PC-9 (cell line): ENCODE data around the gene PRLR.

ENCODE experiments used
- CTCF ChIP-seq: fragments of 200-600 bp; sonication (generic); conservative IDR thresholded peaks from 2 replicates; pipeline ENCODE4 v1.6.1; 2017; ENCODE audit warnings: mixed run types, antibody characterized with exemption, mild to moderate bottlenecking, moderate library complexity
- EZH2 ChIP-seq: fragments of 200-600 bp; sonication (generic); IDR thresholded peaks from 2 replicates; pipeline ENCODE4 v1.8.0; 2017; ENCODE audit warnings: antibody characterized with exemption, low read depth

- TF ChIP-seq CTCF (no peak), EZH2 (no peak)
These were observed 182.4 kb downstream of the PRLR start, which contains the start of gene AGXT2 for GRCh38 chr5:35047785-35048404.
